ENCODE results near the gene SLC52A3.

The SLC52A3 gene

GRCh38 chr20:779771-780170 lies 11.5 kb upstream of the SLC52A3 start:
- peaks cover 11% of the 10 kb centered on the region for H3K9me3 Mint-ChIP-seq
- H3K4me3 Mint-ChIP-seq: no peak overlapping the region
- H3K36me3 Mint-ChIP-seq: no peaks in the 10 kb centered on the region
- H3K27ac Mint-ChIP-seq: no peak overlapping the region
- CTCF ChIA-PET: interaction anchor here (0.7 kb wide), 1 partner anchor 37 kb away, joined by 3 read pairs; no protein-coding TSS in a partner anchor
- no peaks in the 10 kb centered on the region for H3K4me1 Mint-ChIP-seq
- DNase-seq: no peak
- H3K27me3 Mint-ChIP-seq: no peaks in the 10 kb centered on the region

- no peak for DNase-seq
- Mint-ChIP-seq H3K27ac (no peak overlapping the region), H3K9me3 (no peaks in the 10 kb centered on the region), H3K27me3 (peaks cover 17% of the 10 kb centered on the region), H3K4me1 (no peaks in the 10 kb centered on the region), H3K4me3 (no peak overlapping the region), H3K36me3 (no peaks in the 10 kb centered on the region)
- CTCF ChIA-PET: interaction anchor here (1.2 kb wide), 1 partner anchor 15 kb away, joined by 3 read pairs; no protein-coding TSS in a partner anchor
These were observed 7.9 kb upstream of the SLC52A3 start for GRCh38 chr20:776165-776564.

- Mint-ChIP-seq H3K27ac (no peak overlapping the region), H3K4me1 (no peaks in the 10 kb centered on the region), H3K4me3 (no peak overlapping the region), H3K36me3 (no peaks in the 10 kb centered on the region), H3K9me3 (no peaks in the 10 kb centered on the region), H3K27me3 (peaks cover 20% of the 10 kb centered on the region)
- CTCF ChIA-PET: interaction anchor here (1.2 kb wide), 1 partner anchor 15 kb away, joined by 3 read pairs; no protein-coding TSS in a partner anchor
- DNase-seq: no peak
These were observed 7.4 kb upstream of the SLC52A3 start for GRCh38 chr20:775679-776135.

- Mint-ChIP-seq H3K4me1 (no peaks in the 10 kb centered on the region), H3K27ac (no peak overlapping the region), H3K27me3 (peaks cover 20% of the 10 kb centered on the region), H3K36me3 (no peaks in the 10 kb centered on the region), H3K4me3 (no peak overlapping the region), H3K9me3 (no peaks in the 10 kb centered on the region)
- CTCF ChIA-PET: no interaction called here
- DNase-seq: no peak
These were observed 6.4 kb upstream of the SLC52A3 start for GRCh38 chr20:774660-775057.

GRCh38 chr20:774016-774659 lies 5.8 kb upstream of the SLC52A3 start:
- H3K9me3 Mint-ChIP-seq: no peaks in the 10 kb centered on the region
- no peaks in the 10 kb centered on the region for H3K36me3 Mint-ChIP-seq
- no peaks in the 10 kb centered on the region for H3K4me1 Mint-ChIP-seq
- H3K4me3 Mint-ChIP-seq: no peak overlapping the region
- no peak for DNase-seq
- H3K27ac Mint-ChIP-seq: no peak overlapping the region
- H3K27me3 Mint-ChIP-seq: peaks cover 22% of the 10 kb centered on the region
- CTCF ChIA-PET: no interaction called here

- Mint-ChIP-seq H3K36me3 (no peaks in the 10 kb centered on the region), H3K27ac (no peak overlapping the region), H3K27me3 (peaks cover 32% of the 10 kb centered on the region), H3K9me3 (no peaks in the 10 kb centered on the region), H3K4me1 (no peaks in the 10 kb centered on the region), H3K4me3 (no peak overlapping the region)
- CTCF ChIA-PET: no interaction called here
- DNase-seq: no peak
These were observed 4.5 kb upstream of the SLC52A3 start for GRCh38 chr20:772806-773205.

GRCh38 chr20:771741-772464 lies 3.6 kb upstream of the SLC52A3 start:
- Mint-ChIP-seq H3K27me3 (peaks cover 32% of the 10 kb centered on the region), H3K9me3 (no peaks in the 10 kb centered on the region), H3K4me1 (no peaks in the 10 kb centered on the region), H3K36me3 (no peaks in the 10 kb centered on the region), H3K4me3 (no peak overlapping the region), H3K27ac (no peak overlapping the region)
- no peak for DNase-seq
- CTCF ChIA-PET: no interaction called here

GRCh38 chr20:770691-771090 lies 2.4 kb upstream of the SLC52A3 start:
- no peak for DNase-seq
- CTCF ChIA-PET: interaction anchor here (1.2 kb wide), 1 partner anchor 118 kb away, joined by 4 read pairs; no protein-coding TSS in a partner anchor
- no peaks in the 10 kb centered on the region for H3K9me3 Mint-ChIP-seq
- no peak overlapping the region for H3K27ac Mint-ChIP-seq
- no peaks in the 10 kb centered on the region for H3K36me3 Mint-ChIP-seq
- H3K4me1 Mint-ChIP-seq: no peaks in the 10 kb centered on the region
- H3K4me3 Mint-ChIP-seq: no peak overlapping the region
- H3K27me3 Mint-ChIP-seq: peaks cover 32% of the 10 kb centered on the region

GRCh38 chr20:766906-767305 lies 1.4 kb downstream of the SLC52A3 start:
- no peaks in the 10 kb centered on the region for H3K9me3 Mint-ChIP-seq
- CTCF ChIA-PET: no interaction called here
- no peaks in the 10 kb centered on the region for H3K36me3 Mint-ChIP-seq
- DNase-seq: no peak
- H3K4me1 Mint-ChIP-seq: no peaks in the 10 kb centered on the region
- no peak overlapping the region for H3K27ac Mint-ChIP-seq
- H3K27me3 Mint-ChIP-seq: peaks cover 25% of the 10 kb centered on the region
- H3K4me3 Mint-ChIP-seq: no peak overlapping the region

GRCh38 chr20:764255-764654 lies 4.0 kb downstream of the SLC52A3 start:
- Mint-ChIP-seq H3K9me3 (no peaks in the 10 kb centered on the region), H3K27ac (no peak overlapping the region), H3K4me1 (no peaks in the 10 kb centered on the region), H3K27me3 (peaks cover 23% of the 10 kb centered on the region), H3K36me3 (no peaks in the 10 kb centered on the region), H3K4me3 (no peak overlapping the region)
- no peak for DNase-seq
- CTCF ChIA-PET: no interaction called here

- no peak overlapping the region for H3K4me3 Mint-ChIP-seq
- H3K9me3 Mint-ChIP-seq: no peaks in the 10 kb centered on the region
- CTCF ChIA-PET: interaction anchor here (0.6 to 1.3 kb wide), 5 partner anchors 8 to 195 kb away, joined by 3 read pairs; partner anchors contain the start of gene SCRT2
- H3K27me3 Mint-ChIP-seq: peaks cover 12% of the 10 kb centered on the region
- no peak overlapping the region for H3K27ac Mint-ChIP-seq
- H3K4me1 Mint-ChIP-seq: peaks cover 7% of the 10 kb centered on the region
- no peak for DNase-seq
- no peaks in the 10 kb centered on the region for H3K36me3 Mint-ChIP-seq
These were observed 6.6 kb downstream of the SLC52A3 start for GRCh38 chr20:761418-762381.

- DNase-seq: peak; percentile 38
- no peaks in the 10 kb centered on the region for H3K36me3 Mint-ChIP-seq
- CTCF ChIA-PET: interaction anchor here (0.6 to 1.3 kb wide), 5 partner anchors 8 to 85 kb away, joined by 3 read pairs; partner anchors contain the start of gene SCRT2
- no peaks in the 10 kb centered on the region for H3K9me3 Mint-ChIP-seq
- H3K27me3 Mint-ChIP-seq: peaks cover 12% of the 10 kb centered on the region
- H3K4me3 Mint-ChIP-seq: no peak overlapping the region
- H3K4me1 Mint-ChIP-seq: peaks cover 9% of the 10 kb centered on the region
- H3K27ac Mint-ChIP-seq: no peak overlapping the region
These were observed 7.4 kb downstream of the SLC52A3 start for GRCh38 chr20:760751-761417.

GRCh38 chr20:757506-757905 lies 10.8 kb downstream of the SLC52A3 start:
- H3K4me3 Mint-ChIP-seq: no peak overlapping the region
- no peak for DNase-seq
- H3K27me3 Mint-ChIP-seq: peaks cover 13% of the 10 kb centered on the region
- no peaks in the 10 kb centered on the region for H3K9me3 Mint-ChIP-seq
- no peak overlapping the region for H3K27ac Mint-ChIP-seq
- CTCF ChIA-PET: no interaction called here
- peaks cover 21% of the 10 kb centered on the region for H3K4me1 Mint-ChIP-seq
- H3K36me3 Mint-ChIP-seq: no peaks in the 10 kb centered on the region

All from activated naive CD4-positive, alpha-beta T cell treated with anti-CD3 and anti-CD28 coated beads, Interleukin-2, amount 10 ng/mL, durations not matched to agents 7 days and 5 days (primary cell).